B cell (primary cell): Measurements from ENCODE around the gene EML3. TPM values are rescaled to one million over a fixed set of nuclear protein-coding genes. Genes with fewer than 3 reads are reported as not detected.

Experiments used
- ATAC-seq: fragments of 200-7000 bp; cut with Tn5 transposase; one replicate; pipeline ENCODE4 v1.10.0; 2021; ENCODE audit warnings: low read depth, mild to moderate bottlenecking, moderate number of reproducible peaks, moderate library complexity
- CTCF ChIA-PET: fragments of 350-600 bp; sonication (Branson Sonifier 250); formaldehyde crosslinking; loops from one replicate; lab custom pipeline; 2021; ENCODE audit warnings: antibody characterized with exemption, inconsistent platforms; lab: Charles Lee
- POLR2A ChIA-PET: fragments of 350-600 bp; sonication (Branson Sonifier 250); formaldehyde crosslinking; loops from one replicate; lab custom pipeline; 2021; ENCODE audit warnings: antibody characterized with exemption; lab: Charles Lee
- DNase-seq: peaks from one replicate; pipeline ENCODE4 v3.0.0; 2013
- H2AFZ ChIP-seq: 2 replicates; pipeline ENCODE4 v1.6.1; 2012; ENCODE audit warnings: mild to moderate bottlenecking, low read depth, low read length; ENCODE audit not compliant: insufficient read depth, poor library complexity, severe bottlenecking
- H3K27ac ChIP-seq, 2 donors: 1 replicate in 1 of 2; 2 replicates in 1 of 2; pipeline ENCODE4 v1.5.1; 2012 to 2013; ENCODE audit warnings: low read length in 2 of 2, mild to moderate bottlenecking in 2 of 2, moderate library complexity in 1 of 2
- H3K27me3 ChIP-seq, 4 experiments: fragments of 200-600 bp in 1 of 4; sonication (generic) in 1 of 4; replicated peaks in 1 of 4; 1 replicate in 2 of 4; 2 replicates in 2 of 4; pipeline versions ENCODE4 v1.6.1 to v1.7.0; 2013 to 2016; ENCODE audit warnings: low read length in 3 of 4, mild to moderate bottlenecking in 2 of 4, mixed read lengths in 1 of 4, moderate library complexity in 1 of 4; ENCODE audit not compliant: insufficient read depth in 4 of 4, control insufficient read depth in 3 of 4; ENCODE audit errors: control extremely low read depth in 1 of 4
- H3K36me3 ChIP-seq, 2 experiments: replicated peaks in 1 of 2; 1 replicate in 1 of 2; 2 replicates in 1 of 2; pipeline versions ENCODE4 v1.6.1 to v1.7.1; 2013; ENCODE audit warnings: low read length in 1 of 2; ENCODE audit not compliant: insufficient read depth in 2 of 2, control insufficient read depth in 1 of 2; ENCODE audit errors: control extremely low read depth in 1 of 2, extremely low read depth in 1 of 2
- H3K4me1 ChIP-seq, 2 donors: fragments of 200-600 bp in 1 of 2; sonication (generic) in 1 of 2; 1 replicate in 1 of 2; 2 replicates in 1 of 2; pipeline versions ENCODE4 v1.5.1 to v1.6.1; 2013 to 2017; ENCODE audit warnings: low read length in 2 of 2; ENCODE audit not compliant: control insufficient read depth in 2 of 2, insufficient read depth in 2 of 2
- H3K4me2 ChIP-seq: replicated peaks from 2 replicates; pipeline ENCODE3; 2012; ENCODE audit warnings: mild to moderate bottlenecking, low read depth, low read length; ENCODE audit not compliant: poor library complexity, severe bottlenecking
- H3K4me3 ChIP-seq, 5 experiments: fragments of 200-600 bp in 1 of 5; sonication (generic) in 1 of 5; 1 replicate in 3 of 5; 2 replicates in 2 of 5; pipeline versions ENCODE4 v1.5.1 to v1.7.0; 2011 to 2016; ENCODE audit warnings: low read length in 4 of 5, mild to moderate bottlenecking in 4 of 5, low read depth in 2 of 5, control low read depth in 1 of 5, moderate library complexity in 1 of 5; ENCODE audit not compliant: insufficient read depth in 1 of 5; ENCODE audit errors: control extremely low read depth in 1 of 5, extremely low read depth in 1 of 5
- H3K79me2 ChIP-seq: fragments of 200-600 bp; sonication (generic); one replicate; pipeline ENCODE4 v1.6.0; 2016; ENCODE audit warnings: low read length; ENCODE audit not compliant: control insufficient read depth, insufficient read depth
- H3K9ac ChIP-seq: fragments of 200-600 bp; sonication (generic); 2 replicates; pipeline ENCODE4 v1.6.1; 2017; ENCODE audit warnings: mild to moderate bottlenecking, low read length, moderate library complexity
- H3K9me3 ChIP-seq, 3 donors: one replicate each; pipeline versions ENCODE4 v1.6.1 to v1.7.1; 2013; ENCODE audit warnings: low read length in 2 of 3; ENCODE audit not compliant: control insufficient read depth in 2 of 3, insufficient read depth in 1 of 3; ENCODE audit errors: control extremely low read depth in 1 of 3
- H4K20me1 ChIP-seq: 2 replicates; pipeline ENCODE4 v1.6.0; 2012; ENCODE audit warnings: mild to moderate bottlenecking, low read length; ENCODE audit not compliant: insufficient read depth, control insufficient read depth, poor library complexity, severe bottlenecking
- H3K27ac Mint-ChIP-seq: one replicate; pipeline ENCODE4 v1.8.0; 2021; ENCODE audit warnings: mixed read lengths
- H3K27me3 Mint-ChIP-seq: one replicate; pipeline ENCODE4 v1.8.0; 2021; ENCODE audit warnings: mixed read lengths
- H3K4me1 Mint-ChIP-seq: one replicate; pipeline ENCODE4 v1.8.0; 2021; ENCODE audit warnings: mixed read lengths
- H3K4me3 Mint-ChIP-seq: one replicate; pipeline ENCODE4 v1.8.0; 2021; ENCODE audit warnings: mixed read lengths
- H3K9me3 Mint-ChIP-seq: one replicate; pipeline ENCODE4 v1.8.0; 2022; ENCODE audit warnings: mixed read lengths; ENCODE audit not compliant: insufficient read depth
- CTCF ChIP-seq: fragments of 200-600 bp; IDR thresholded peaks from one replicate; pipeline ENCODE4 v1.8.0; 2022; ENCODE audit warnings: antibody characterized with exemption, mild to moderate bottlenecking
- EZH2 ChIP-seq: IDR thresholded peaks from 2 replicates; pipeline ENCODE4 v1.6.1; 2012; ENCODE audit warnings: borderline replicate concordance, low read depth, mild to moderate bottlenecking, moderate library complexity, low read length; ENCODE audit not compliant: insufficient read depth, poor library complexity, severe bottlenecking
- whole genome bisulfite sequencing: methylation state at CpG from one replicate; pipeline ENCODE4 v1.1.5; 2013; ENCODE audit warnings: missing lambda C conversion rate; ENCODE audit not compliant: insufficient coverage; 5-methylcytosine and 5-hydroxymethylcytosine counted together
- intact Hi-C: fragments of 100-400 bp; cut with micrococcal nuclease; formaldehyde crosslinking; loops from one replicate; pipeline ENCODE4 v1.10.0; 2022
- polyA plus RNA-seq: library from polyadenylated mRNA; depleted of rRNA; stranded (reverse); fragments of >200 nt; gene quantifications from 2 replicates; pipeline ENCODE4 v1.2.3, GENCODE V29; 2012
- total RNA-seq, 2 donors: library from RNA; stranded (reverse); fragments of 120-200 nt in 1 of 2; gene quantifications; 1 replicate in 1 of 2; 2 replicates in 1 of 2; pipeline versions ENCODE4 v1.2.3 to v1.2.4, GENCODE V29; 2013 to 2022

EML3 gene
- total and polyA plus RNA-seq, 2 donors (not counting 1 experiment from before 2014, with no cell fraction given): 127 to 128 TPM

GRCh38 chr11:62615521-62615920 lies 2.9 kb upstream of the EML3 start:
- ATAC-seq: no peak
- Mint-ChIP-seq H3K27ac (no peak overlapping the region), H3K4me1 (peaks cover 22% of the 10 kb centered on the region), H3K9me3 (no peaks in the 10 kb centered on the region), H3K27me3 (no peaks in the 10 kb centered on the region), H3K4me3 (no peak overlapping the region)
- Histone ChIP-seq H3K36me3 (peaks cover 0 to 19% of the 10 kb centered on the region in 2 experiments), H3K4me2 (no peak overlapping the region), H3K79me2 (peaks cover 46% of the 10 kb centered on the region), H3K4me3 (no peak overlapping the region), H3K4me1 (peaks cover 13 to 25% of the 10 kb centered on the region in 2 donors), H3K27ac (no peak overlapping the region), H3K9me3 (no peaks in the 10 kb centered on the region), H2AFZ (no peak overlapping the region), H3K9ac (no peak overlapping the region), H4K20me1 (peaks cover 11% of the 10 kb centered on the region), H3K27me3 (no peaks in the 10 kb centered on the region)
- WGBS: 93% methylated on average over 4 of the region's 7 CpGs
- ChIA-PET POLR2A (interaction anchor here (0.6 kb wide), 1 partner anchor 24 kb away, joined by 3 read pairs; no protein-coding TSS in a partner anchor), CTCF (no interaction called here)
- TF ChIP-seq CTCF: no peak
- no peak for TF ChIP-seq EZH2
- no peak for DNase-seq
- intact Hi-C loops: no loop called here

- no peak overlapping the region for H3K4me2 ChIP-seq
- no peak overlapping the region for H3K4me3 Mint-ChIP-seq
These were observed 1.7 kb upstream of the EML3 start for GRCh38 chr11:62614275-62614674.

More at GRCh38 chr11:62614275-62614674, 1.7 kb upstream of the EML3 start:
- Histone ChIP-seq H2AFZ (no peak overlapping the region), H3K4me3 (no peak overlapping the region), H3K4me1 (peaks cover 10 to 21% of the 10 kb centered on the region in 2 donors), H3K36me3 (peaks cover 0 to 23% of the 10 kb centered on the region in 2 experiments), H3K27ac (no peak overlapping the region), H3K9me3 (no peaks in the 10 kb centered on the region), H3K27me3 (no peaks in the 10 kb centered on the region), H3K9ac (no peak overlapping the region), H4K20me1 (peaks cover 11% of the 10 kb centered on the region), H3K79me2 (peaks cover 50% of the 10 kb centered on the region)
- TF ChIP-seq EZH2: no peak
- no peak for TF ChIP-seq CTCF
- Mint-ChIP-seq H3K27ac (peak overlapping the region; percentile 75), H3K27me3 (no peaks in the 10 kb centered on the region), H3K4me1 (peaks cover 24% of the 10 kb centered on the region), H3K9me3 (no peaks in the 10 kb centered on the region)
- WGBS: 95% methylated on average over 6 of the region's 8 CpGs
- POLR2A ChIA-PET: interaction anchor here (1.6 kb wide), 1 partner anchor 23 kb away, joined by 3 read pairs; the partner anchor contains the start of gene TUT1
- no peak for ATAC-seq
- CTCF ChIA-PET: no interaction called here
- intact Hi-C loops: no loop called here
- no peak for DNase-seq
